Measurements from ENCODE around the gene GPC5.
"Not testable (repeated sequence)": the region's sequence is repeated elsewhere in the genome, so short reads cannot be mapped to it uniquely, and the experiment has no call there.

Gene GPC5

DNA sequence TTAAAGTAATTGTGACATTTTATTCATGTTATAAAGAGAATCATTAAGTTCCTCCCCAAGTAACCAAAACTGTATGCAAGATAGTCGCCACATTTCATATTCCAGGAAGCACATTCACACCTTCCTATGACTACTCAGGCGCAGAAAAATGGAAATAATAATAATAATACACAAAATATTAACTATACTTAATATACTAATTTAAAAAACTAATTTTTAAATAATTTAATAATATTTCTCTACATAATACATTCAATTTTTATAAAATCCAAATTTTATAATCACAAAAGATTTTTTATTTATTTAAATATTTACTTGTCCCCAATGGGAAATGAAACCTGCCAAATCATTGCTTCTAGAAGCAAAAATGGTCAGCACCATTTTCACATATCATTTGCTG, 1030.8 kb downstream of the GPC5 start:
- no peak for DNase-seq

DNA sequence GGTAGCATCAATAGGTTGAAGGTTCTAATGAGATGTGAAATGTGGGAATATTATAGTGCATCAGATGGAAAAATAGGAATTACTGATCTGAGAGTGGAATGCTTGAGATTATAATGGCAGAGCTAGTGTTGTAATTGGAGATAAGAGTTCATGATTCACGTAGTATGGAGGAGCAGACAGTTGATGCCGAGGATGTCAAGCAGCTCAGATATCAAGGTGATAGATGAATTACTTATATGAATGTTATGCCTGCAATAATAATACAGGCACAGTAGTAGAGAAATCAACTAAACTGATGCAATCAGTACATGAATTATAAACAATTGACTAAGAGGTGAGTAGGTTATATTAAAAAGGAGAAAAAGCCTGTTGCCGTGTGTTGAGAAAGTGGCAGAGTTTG, 1035.0 kb downstream of the GPC5 start:
- no peak for DNase-seq

DNA sequence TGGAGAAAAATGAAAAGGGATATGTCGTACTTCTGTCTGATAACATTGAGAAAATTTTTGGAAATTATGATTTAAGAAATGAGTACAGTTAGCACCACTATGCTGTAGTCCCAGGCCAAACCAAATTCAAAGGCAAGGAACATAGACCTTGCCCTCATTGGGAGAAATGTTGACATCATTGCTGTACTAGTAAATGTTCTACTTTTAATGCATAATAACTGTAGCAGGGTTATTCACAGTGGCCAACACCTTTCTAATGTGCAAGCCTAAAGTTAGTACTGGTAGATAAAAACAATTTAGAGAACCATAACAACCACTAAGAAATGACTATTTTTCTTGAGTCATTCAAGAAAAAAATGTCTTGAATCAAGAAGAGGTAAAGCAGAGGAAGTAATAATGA, 1035.5 kb downstream of the GPC5 start:
- no peak for DNase-seq

DNA sequence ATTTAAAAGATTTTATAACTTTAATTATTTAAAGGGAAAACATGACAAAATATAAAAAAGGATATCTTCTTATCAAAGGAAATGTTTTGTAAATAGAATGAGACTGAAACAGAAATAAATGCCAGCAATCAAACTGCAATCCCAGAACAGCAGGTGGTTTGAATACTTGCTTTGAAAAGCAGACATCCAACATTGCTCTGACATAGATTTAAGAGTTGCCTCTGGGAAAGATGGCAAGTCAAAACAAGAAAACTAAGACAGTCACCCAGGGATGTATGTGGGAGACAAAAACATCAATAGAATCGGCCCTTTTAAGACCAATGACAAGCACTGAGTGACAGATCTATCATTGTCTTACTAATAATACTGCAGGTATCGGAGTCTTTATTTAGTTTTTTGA, 1038.5 kb downstream of the GPC5 start:
- no peak for DNase-seq

DNA sequence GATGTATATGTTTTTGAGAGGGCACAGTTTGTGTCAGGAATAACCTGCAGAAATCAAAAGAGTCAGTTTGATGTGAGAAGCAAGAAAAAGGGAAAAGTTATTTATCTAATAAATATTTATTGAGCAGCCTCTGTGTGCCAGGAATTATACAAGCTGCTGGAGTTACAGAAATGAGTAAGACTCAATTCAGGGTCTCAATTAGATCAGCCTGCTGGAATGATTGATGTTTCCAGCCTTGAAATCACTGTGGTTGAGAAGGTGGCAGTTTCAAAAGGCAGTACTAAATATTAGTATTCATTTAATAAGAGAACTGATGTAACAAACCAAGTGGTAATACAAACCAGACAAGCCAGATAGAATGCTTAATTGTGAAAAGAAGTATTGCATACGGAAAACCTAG, 1045.8 kb downstream of the GPC5 start:
- no peak for DNase-seq

DNA sequence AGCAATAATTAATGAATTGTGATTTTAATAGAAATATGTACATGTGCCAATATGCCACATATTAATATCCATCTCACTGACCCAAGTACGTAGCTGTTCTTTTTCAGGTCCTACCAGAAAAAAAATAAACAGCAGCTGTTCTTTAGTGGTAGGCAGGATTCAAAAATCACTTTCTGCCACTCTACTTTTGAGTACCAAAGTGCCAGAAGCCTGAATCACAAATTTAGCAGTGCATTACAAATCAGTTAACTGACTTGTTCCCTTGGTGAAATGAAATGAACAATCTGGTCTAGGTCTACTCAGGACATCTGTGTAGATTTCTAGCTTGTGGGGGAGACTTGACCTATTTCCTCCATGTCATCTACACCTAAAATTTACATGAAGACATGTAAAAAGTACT, 1052.6 kb downstream of the GPC5 start:
- no peak for DNase-seq

DNA sequence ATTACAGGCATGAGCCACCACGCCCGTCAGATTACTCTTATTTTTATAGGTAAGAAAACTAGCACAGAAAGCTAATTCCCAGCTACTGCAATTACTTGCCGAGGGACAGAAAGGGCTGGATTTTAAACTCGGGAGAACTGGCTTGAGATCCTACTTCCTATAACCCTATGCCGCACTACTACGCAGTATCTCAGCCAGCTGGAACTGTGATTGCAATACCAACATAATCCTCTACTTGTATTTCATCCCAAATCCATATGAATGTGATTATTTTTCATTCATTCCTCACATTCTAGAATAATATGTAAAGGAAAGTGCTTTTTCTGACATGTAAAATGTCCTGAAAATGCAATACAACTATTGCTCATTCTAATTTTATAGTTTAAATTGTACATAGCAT, 1054.4 kb downstream of the GPC5 start:
- no peak for DNase-seq

DNA sequence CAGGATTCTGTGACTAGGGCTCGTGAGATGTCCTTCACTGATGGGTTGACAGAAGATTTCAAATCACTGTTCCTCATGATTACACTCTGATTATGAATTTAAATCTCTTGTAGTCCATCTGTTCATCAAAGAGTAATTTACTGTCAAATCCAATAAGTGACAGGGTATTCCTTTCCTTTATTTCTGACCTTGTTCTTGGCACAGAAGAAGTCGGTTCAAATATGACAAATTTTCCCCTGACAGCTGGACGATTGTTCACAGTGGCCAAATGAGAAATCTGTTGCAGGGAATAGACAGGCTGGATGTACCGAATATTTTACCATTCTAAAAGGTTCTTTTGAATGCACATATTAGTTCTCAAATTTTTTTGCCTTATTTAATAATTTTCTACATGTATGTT, 1060.9 kb downstream of the GPC5 start:
- DNase-seq, result peak; percentile 75

DNA sequence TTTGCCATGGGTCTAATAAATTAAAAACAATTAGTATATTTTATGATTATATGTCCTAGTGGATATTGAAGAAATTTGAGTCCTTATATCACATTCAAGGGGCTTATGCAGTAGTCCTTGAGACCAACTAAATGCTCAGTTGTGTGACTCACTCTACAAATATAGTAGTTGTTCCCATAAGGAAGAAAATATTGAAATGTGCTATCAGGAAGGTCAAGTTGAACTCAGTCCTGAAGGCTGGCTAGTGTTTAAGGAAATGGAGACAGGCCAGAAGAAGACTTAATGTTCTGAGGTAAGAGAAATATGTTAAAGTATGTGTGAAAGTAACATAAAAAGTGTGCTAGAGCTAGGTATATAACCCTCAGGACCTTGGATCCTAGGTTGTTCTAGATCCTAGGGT, 1062.1 kb downstream of the GPC5 start:
- no peak for DNase-seq

DNA sequence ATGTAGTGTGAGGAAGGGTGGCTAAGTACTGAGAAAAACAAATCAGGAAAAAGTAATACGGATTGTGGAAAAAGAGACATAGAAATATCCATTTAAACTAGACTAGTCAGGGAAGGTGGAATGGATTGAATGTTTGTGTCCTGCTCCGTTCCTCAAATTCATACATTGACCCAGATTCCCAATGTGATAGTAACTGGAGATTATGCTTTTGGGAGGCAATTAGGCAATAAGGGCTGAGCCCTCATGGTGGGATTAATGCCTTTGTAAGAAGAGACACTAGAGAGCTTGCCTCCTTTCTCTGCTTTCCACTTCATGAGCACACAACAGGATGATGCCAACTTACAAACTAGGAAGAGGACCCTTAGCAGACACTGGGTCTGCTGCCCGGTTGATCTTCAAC, 1063.0 kb downstream of the GPC5 start:
- DNase-seq, result peak; percentile 81

DNA sequence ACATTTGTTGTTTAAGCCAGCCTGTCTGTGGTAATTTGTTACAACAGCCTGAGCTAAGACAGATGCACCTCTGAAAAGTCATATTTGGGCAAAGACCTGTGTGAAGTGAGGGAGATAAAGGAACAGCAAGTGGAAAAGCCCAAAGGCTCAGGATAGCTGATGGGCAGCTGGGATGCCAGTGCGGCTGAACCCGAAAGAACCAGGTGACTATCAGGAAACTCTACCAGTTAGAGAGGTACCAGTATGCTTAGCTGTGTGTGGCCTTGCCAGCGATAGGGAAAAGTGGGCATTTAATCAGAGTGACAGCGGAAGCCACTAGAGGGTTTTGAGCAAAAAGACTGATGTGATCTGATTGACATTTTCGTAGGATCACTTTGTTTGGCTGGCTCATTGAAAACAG, 1063.4 kb downstream of the GPC5 start:
- DNase-seq, result no peak

DNA sequence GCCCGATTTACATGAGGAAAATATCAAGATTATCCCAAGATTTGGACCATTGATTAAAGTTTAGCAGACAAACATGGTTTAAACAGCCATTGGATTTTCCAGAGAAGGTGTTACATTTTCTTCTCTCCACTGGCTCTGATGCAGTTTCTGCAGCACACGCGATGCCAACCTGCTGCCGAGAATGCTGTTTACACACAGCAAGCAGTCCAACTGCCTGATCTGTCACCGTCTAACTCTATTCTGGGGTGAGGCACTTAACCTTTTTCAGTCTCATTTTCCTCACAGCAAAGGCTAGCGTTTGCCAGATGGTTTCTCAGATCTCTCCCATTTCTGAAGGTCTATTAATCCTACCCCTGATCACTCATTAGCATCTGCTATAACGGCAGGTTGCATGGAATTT, 1064.7 kb downstream of the GPC5 start:
- DNase-seq, result peak; percentile 92

DNA sequence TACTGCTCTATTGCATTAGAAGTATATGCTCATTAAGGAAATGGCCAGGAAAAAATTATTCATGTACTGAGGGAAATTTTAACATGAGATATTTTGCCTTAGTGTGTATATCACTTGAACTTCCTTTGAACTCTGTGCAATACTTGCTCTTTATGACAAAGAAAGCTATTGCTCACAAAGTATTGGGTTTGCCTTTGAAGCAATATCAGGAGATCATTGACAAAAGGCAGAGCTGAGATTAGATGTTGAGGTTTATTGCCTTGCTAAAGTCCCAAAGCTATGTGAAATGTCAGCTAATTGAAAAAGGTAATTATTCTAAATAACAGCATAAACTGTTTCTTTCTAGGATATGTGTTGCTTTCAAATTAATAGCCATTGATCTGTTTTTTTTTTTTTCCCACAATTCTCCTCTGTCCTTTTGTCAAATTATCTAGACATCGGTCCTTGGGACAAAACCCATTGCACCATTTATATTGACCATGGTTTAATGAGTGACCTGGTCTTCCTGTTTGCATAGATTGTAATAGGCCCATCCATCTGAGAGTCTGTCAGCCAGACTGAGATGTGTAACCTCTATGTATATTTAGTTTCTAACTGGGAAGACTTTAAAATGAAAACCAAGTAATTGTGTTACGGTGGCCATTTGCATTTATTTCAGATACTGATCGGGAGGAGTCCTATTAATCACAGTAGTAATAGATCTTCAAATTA, 1075.5 kb downstream of the GPC5 start:
- no peak for DNase-seq

DNA sequence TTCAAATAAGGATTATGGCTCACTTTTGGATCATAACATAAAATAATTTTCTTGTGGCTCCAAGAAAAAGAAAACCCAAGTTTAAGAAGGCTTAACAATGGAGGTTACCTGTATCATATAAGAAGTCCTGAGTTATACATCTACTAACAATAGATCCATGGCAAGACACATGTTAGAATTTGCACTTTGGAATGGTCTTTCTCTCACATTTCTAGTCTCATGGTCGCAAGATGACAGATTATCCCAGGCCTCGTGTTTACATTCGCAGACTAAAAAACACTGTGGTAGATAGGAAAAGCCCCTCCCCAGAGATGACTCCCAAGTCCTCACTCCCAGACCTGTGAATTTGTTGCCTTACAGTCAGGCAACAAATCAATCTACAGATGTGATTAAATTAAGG, 1082.0 kb downstream of the GPC5 start:
- no peak for DNase-seq

DNA sequence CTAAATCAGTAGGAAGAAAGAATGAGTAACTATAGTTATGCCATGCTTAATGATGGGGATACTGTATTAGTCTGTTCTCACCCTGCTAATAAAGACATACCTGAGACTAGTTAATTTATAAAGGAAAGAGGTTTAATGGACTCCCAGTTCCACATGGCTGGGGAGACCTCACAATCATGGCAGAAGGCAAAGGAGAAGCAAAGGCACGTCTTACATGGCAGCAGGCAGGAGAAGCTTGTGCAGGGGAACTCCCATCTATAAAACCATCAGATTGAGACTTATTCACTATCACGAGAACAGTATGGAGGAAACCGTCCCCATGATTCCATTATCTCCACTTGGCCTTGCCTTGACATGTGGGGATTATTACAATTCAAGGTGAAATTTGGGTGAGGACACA, 1084.4 kb downstream of the GPC5 start:
- DNase-seq, result not testable (repeated sequence)

DNA sequence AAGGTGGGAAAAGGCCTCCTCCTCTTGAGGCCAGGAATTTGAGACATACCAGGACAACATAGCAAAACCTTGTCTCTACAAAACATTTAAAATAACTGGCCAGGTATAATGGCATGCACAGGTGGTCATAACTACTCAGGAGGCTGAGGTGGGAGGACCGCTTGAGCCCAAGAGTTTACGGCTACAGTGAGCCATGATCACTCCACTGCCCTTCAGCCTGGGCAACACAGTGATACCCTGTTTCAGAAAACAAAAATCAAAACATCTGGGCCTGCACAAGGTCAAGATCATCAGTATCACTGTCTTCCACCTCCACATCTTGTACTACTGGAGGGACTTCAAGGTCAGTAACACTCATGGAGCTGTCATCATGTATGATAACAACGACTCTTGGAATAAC, 1085.5 kb downstream of the GPC5 start:
- DNase-seq, result no peak

DNA sequence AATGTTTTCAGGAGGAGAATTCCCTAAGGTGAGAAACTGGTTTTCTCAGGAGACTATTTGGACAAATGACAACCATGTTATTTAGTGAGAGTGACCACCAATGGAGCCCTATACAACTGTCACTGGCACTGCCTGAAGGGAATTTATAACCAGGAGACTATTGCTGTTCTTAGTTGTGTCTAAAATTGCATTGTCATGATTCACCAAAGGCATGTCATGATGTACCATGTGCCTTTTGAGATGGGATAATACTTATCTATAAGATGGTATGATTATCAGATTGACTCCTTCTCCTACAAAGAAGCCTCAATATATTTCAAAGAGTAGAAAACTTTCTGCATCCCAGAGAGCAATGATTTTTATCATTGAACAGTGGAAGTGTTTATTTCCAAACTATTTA, 1088.8 kb downstream of the GPC5 start:
- DNase-seq, result no peak

DNA sequence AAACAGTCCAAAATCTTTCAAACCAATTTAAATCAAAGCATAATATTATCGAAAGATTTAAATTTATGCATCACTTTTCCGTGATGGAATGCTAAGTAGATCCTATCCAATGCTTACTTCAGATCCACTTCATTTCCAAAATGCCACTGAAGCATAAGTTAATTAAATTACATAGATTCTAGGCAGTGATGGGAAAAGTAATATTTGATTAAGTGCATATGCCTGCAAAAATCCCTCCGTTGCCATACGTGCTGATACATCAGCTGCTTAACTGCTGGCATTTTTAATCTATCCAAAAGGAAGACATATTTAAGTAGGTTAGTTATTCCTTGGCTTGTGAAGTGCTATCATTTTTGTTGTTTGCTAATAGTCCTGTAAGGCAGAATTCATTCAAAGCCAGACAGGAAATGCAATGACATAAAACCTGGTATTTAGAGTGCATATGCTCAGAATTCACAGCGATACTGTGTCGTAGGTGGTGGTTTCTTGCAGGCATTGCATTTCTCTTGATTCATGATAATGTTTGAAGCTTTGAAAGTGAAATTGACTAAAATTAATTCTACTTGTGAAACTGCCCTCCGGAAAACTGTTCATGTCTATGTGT, 1089.9 kb downstream of the GPC5 start:
- no peak for DNase-seq

DNA sequence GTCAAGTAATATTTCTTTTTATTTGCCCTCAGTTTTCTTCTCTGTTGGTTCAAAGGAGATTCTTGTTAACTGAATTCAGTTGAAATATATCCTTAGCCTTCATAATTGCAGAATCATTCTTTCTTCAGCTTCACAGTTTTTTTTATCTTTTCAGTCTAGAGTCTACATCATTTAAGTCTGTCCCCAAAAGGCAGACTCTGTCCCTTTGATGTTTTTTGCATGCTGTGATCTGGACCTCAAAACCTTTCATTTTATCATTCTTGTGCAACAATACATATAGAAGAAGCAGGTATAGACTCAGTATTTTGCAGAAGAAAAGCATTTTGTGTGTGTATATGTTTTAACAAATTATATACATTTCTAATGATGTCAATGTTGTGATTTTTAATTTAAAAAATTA, 1093.4 kb downstream of the GPC5 start:
- DNase-seq, result no peak

DNA sequence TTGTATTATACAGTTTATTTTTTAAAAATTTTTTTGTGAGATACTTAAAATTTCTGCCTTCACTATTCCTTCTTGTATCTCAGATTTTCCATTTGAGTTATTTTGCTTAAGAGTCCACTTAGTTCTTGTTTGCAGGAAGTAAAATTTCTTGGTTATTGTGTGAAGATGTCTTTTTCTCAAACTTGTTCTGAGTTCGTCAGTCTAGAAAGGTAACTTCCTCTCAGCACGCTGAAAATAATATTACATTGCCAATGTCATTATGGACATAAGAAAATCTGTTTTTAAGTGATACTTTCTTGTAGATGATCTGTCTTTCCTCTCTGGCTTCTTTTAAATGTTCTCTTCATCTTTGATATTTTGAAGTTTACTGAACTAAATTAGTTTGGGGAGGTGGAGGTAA, 1096.5 kb downstream of the GPC5 start:
- no peak for DNase-seq

DNA sequence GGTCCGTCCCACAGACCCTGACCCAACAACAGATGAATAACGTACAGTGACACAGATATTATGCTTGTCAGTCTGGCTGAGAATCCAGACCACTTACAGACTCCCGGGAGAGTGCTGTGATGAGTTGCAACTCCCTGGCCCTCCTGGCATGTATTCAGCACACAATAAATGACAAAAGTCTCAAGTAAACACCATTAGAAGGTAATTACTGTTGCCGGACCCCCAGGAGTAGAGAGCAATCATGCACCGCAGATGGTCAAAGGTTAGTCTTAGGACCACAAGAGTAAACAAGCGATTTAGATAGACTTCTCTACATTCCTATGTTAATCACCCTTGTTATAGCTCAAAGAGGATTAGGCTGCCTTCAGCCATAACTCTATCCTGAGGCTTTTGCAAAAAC, 1101.8 kb downstream of the GPC5 start:
- no peak for DNase-seq

DNA sequence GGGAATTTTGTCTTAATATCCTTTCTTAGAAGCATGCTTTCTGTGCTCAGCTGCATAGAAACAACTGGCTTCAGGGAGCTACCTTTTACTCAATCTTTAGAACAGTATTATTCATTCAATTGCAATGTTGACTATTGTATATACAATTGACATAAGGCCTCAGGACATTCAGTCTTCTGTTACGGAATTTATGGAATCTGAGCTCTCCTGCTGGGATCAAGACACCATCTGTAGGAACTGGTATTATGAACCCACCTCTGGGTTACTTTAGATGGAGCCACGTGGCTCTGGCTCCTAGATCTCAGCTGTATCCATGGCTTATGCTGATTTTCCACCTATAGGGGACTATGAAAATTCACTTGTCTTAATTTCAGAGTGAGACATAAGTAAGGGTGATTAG, 1112.0 kb downstream of the GPC5 start:
- no peak for DNase-seq

DNA sequence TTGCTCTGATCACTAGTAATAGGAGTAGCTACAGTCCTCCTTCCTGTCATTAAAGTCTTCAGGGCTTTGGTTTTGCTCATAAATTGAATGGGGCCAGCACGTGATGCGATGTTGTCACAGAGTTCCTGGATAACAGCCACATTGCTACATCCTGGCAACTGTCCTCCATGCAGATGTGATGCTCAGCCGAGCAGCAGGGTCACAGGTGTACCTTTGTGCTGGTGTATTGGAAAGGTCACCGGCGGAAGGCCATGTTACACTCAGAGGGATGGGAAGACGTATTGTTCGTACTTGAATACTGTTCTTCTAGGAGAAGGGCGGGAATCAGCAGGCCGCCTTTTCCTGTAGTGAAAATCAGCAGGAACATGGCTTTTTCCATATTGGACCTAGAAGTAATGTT, 1114.4 kb downstream of the GPC5 start:
- DNase-seq, result no peak

DNA sequence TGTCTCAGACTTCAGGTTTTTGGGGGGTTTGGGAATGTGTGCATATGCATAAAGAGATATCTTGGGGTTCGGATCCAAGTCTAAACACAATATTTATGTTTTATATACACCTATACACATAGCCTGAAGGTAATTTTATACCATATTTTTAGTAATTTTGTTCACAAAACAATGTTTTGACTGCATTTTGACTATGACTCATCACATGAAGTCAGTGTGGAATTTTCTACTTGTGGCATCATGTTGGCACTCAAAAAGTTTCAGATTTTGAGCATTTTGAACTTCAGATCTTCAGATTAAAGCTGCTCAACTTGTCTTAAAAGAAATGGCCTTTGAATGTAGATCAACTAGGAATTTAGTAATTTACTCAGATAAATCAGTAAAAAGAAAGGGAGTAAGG, 1115.3 kb downstream of the GPC5 start:
- no peak for DNase-seq

DNA sequence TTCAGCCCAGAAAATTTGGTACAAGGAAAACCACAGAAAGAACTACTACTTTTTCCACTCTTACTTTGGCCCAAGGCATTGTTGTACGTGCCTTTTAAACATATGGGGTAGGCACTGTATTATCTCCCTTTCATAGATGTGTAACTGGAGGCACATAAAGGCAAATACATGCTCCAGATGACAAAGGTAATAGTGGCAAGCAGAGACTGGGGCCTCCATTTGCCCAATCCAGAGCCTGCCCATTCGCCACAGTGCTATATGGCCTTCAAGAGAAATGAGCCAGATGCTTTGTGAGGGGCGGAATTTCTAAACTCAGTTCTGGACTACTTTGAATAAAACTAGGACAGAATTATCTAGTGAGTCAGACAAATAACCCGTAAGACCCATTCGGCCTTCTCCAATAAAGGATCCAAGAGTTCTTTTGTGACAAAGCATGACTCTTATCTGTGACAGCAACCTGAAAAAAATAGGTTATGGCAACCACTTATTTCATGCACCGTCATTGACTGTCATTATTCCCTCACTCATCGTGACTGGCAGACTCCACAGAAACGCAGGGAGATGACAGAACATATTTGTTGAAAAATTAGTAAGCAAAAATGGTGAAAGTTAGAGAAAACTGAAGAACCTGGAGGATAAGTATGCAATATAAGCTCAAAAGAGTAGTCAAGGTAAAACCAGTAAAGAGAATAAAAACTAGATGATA, 1116.2 kb downstream of the GPC5 start:
- DNase-seq, result no peak

Measured in NCI-H524 treated with DMSO at 0.1 percent for 48 hours (cell line).